K562 (cell line): ENCODE measurements around the gene NSRP1. TPM values are rescaled to one million over a fixed set of nuclear protein-coding genes. Genes with fewer than 3 reads are reported as not detected.

ENCODE experiments used
- ATAC-seq: fragments of 200-7000 bp; cut with Tn5 transposase; 3 replicates; pipeline ENCODE4 v1.9.1; 2020; ENCODE audit warnings: moderate library complexity
- BruUV-seq: library from RNA; stranded (reverse); fragments of 400-500 nt; replicated peaks from 2 replicates; lab custom pipeline; 2021; lab: Mats Ljungman, UMichigan
- CTCF ChIA-PET: fragments of 300-600 bp; formaldehyde crosslinking; extraction: SDS; loops from one replicate; lab custom pipeline; 2021; ENCODE audit warnings: low intra/inter-chr PET ratio; lab: Yijun Ruan, JAX
- POLR2A ChIA-PET: fragments of 300-600, 350-650 bp; sonication (Branson Sonifier 250); formaldehyde crosslinking; extraction: SDS; loops from one replicate; lab custom pipeline; 2021; ENCODE audit warnings: antibody characterized with exemption, inconsistent platforms; lab: Yijun Ruan, JAX
- DNase-seq, 4 experiments: peaks; one replicate each; pipeline versions ENCODE4 v3.0.0 to v3.0.0-alpha.2; 2011 to 2018; ENCODE audit warnings: low spot score in 3 of 4, mixed read lengths in 3 of 4; ENCODE audit errors: extremely low read depth in 1 of 4
- FAIRE-seq: peaks from 2 replicates; lab custom pipeline; 2011; peaks lifted over from hg19 to GRCh38; lab: Jason Lieb, UNC
- H2AFZ ChIP-seq: 2 replicates; pipeline ENCODE4 v1.6.0; 2011; ENCODE audit warnings: low read depth, low read length, control low read depth, inconsistent platforms
- H3K27ac ChIP-seq: fragments of 200-600 bp; 3 replicates; pipeline ENCODE4 v1.8.0; 2011; ENCODE audit warnings: low read depth, mild to moderate bottlenecking, control low read depth, inconsistent platforms, low read length, moderate library complexity, mixed read lengths; ENCODE audit errors: extremely low read depth
- H3K27me3 ChIP-seq, 2 experiments: fragments of 300-600 bp in 1 of 2; 2 replicates in 1 of 2; 3 replicates in 1 of 2; pipeline versions ENCODE4 v1.6.0 to v1.8.0; 2011; ENCODE audit warnings: inconsistent platforms in 2 of 2, low read length in 2 of 2, mild to moderate bottlenecking in 1 of 2, mixed read lengths in 1 of 2, moderate library complexity in 1 of 2; ENCODE audit not compliant: control insufficient read depth in 2 of 2, insufficient read depth in 2 of 2
- H3K36me3 ChIP-seq: fragments of 300-600 bp; 3 replicates; pipeline ENCODE4 v1.8.0; 2011; ENCODE audit warnings: mild to moderate bottlenecking, low read length, inconsistent platforms; ENCODE audit not compliant: control insufficient read depth, insufficient read depth
- H3K4me1 ChIP-seq, 2 experiments: fragments of 200-600 bp in 1 of 2; replicated peaks in 1 of 2; 2 replicates in 1 of 2; 3 replicates in 1 of 2; pipeline versions ENCODE4 v1.5.1 to v1.8.0; 2011; ENCODE audit warnings: inconsistent platforms in 2 of 2, low read length in 2 of 2, mild to moderate bottlenecking in 1 of 2, mixed read lengths in 1 of 2, moderate library complexity in 1 of 2; ENCODE audit not compliant: control insufficient read depth in 2 of 2, insufficient read depth in 2 of 2
- H3K4me2 ChIP-seq: 2 replicates; pipeline ENCODE4 v1.6.1; 2011; ENCODE audit warnings: low read length, control low read depth, inconsistent platforms, mixed read lengths; ENCODE audit not compliant: insufficient read depth
- H3K4me3 ChIP-seq: fragments of 200-600 bp; sonication (generic), shearing (Covaris generic); 2 replicates; pipeline ENCODE4 v1.5.1; 2016; ENCODE audit warnings: control low read depth, inconsistent platforms
- H3K79me2 ChIP-seq: fragments of 200-600 bp; 3 replicates; pipeline ENCODE4 v1.8.0; 2011; ENCODE audit warnings: low read length, inconsistent platforms; ENCODE audit not compliant: control insufficient read depth, insufficient read depth
- H3K9ac ChIP-seq, 2 experiments: 2 replicates each; pipeline versions ENCODE4 v1.6.0 to v1.6.1; 2011; ENCODE audit warnings: low read depth in 2 of 2, low read length in 2 of 2, control low read depth in 1 of 2, inconsistent platforms in 1 of 2, mild to moderate bottlenecking in 1 of 2, mixed read lengths in 1 of 2; ENCODE audit not compliant: insufficient read depth in 1 of 2
- H3K9me1 ChIP-seq: one replicate; pipeline ENCODE4 v1.6.0; 2011; ENCODE audit warnings: inconsistent platforms, mild to moderate bottlenecking, low read length, moderate library complexity; ENCODE audit not compliant: control insufficient read depth, insufficient read depth
- H3K9me3 ChIP-seq: replicated peaks from 2 replicates; pipeline ENCODE4 v1.5.1; 2011; ENCODE audit warnings: low read depth, low read length, inconsistent platforms; ENCODE audit not compliant: control insufficient read depth, insufficient read depth
- H4K20me1 ChIP-seq: replicated peaks from 2 replicates; pipeline ENCODE4 v1.6.1; 2011; ENCODE audit warnings: low read length, inconsistent platforms, mixed read lengths; ENCODE audit not compliant: control insufficient read depth, insufficient read depth
- IRF1 ChIP-seq: sonication (generic); formaldehyde crosslinking; IDR thresholded peaks from 2 replicates; pipeline ENCODE4 v1.8.0; 2022; ENCODE audit warnings: missing genetic modification reagents, mild to moderate bottlenecking, borderline replicate concordance
- POLR3G ChIP-seq: IDR thresholded peaks from 2 replicates; pipeline ENCODE4 v1.6.1; 2011; ENCODE audit not compliant: insufficient read length, insufficient replicate concordance; ENCODE audit errors: extremely low read depth
- TEAD4 ChIP-seq, 2 experiments: sonication (generic) in 1 of 2; formaldehyde crosslinking in 1 of 2; IDR thresholded peaks; 2 replicates each; pipeline versions ENCODE4 v1.6.1 to v1.8.0; 2012 to 2022; ENCODE audit warnings: borderline replicate concordance in 1 of 2, inconsistent platforms in 1 of 2, low read length in 1 of 2, mild to moderate bottlenecking in 1 of 2, missing genetic modification reagents in 1 of 2
- VEZF1 ChIP-seq: fragments of 200-800 bp; sonication (Bioruptor generic); IDR thresholded peaks from 2 replicates; pipeline ENCODE4 v1.6.1; 2017; ENCODE audit warnings: missing genetic modification characterization, missing compliant biosample characterization
- ZNF41 ChIP-seq: fragments of 250-450 bp; sonication (Bioruptor Pico); conservative IDR thresholded peaks from 2 replicates; pipeline ENCODE4 v1.4.0; 2020; ENCODE audit warnings: mild to moderate bottlenecking
- WGBS: fragments of 100-300 bp; shearing (Covaris generic); methylation state at CpG from one replicate; pipeline ENCODE4 v1.1.6; 2016; ENCODE audit warnings: low coverage, mixed read lengths; ENCODE audit not compliant: insufficient coverage; ENCODE audit errors: missing lambda C conversion rate; 5-methylcytosine and 5-hydroxymethylcytosine counted together
- in situ Hi-C: fragments of 300-500 bp; cut with MboI; formaldehyde crosslinking; loops from 4 replicates; pipeline ENCODE4 v1.15.0; 2018; ENCODE audit warnings: inconsistent platforms, mixed read lengths
- intact Hi-C: fragments of 100-400 bp; cut with micrococcal nuclease; formaldehyde crosslinking; loops from 2 replicates; pipeline ENCODE4 v1.14.2; 2022
- polyA plus RNA-seq, 8 experiments: library from polyadenylated mRNA; depleted of rRNA in 4 of 8; stranded (reverse) in 5 of 8; unstranded in 3 of 8; fragments of >200 nt; fragmentation: Nextera tagmentation in 2 of 8; fragmentation: Illumina TruSeq in 1 of 8; extraction: Ambion mirVana in 2 of 8; extraction: Trizol in 1 of 8; gene quantifications; 2 replicates each; pipeline versions ENCODE4 v1.2.1 to v1.2.3, GENCODE V29; 2011 to 2014; ENCODE audit warnings: inconsistent platforms in 1 of 8, missing spikeins in 1 of 8
- total RNA-seq, 7 experiments: library from RNA; depleted of rRNA in 6 of 7; stranded (reverse); fragments of >200 nt in 6 of 7; fragmentation: Illumina TruSeq in 2 of 7; extraction: Trizol in 2 of 7; gene quantifications; 2 replicates each; pipeline versions ENCODE4 v1.2.1 to v1.2.3, GENCODE V29; 2011 to 2021; ENCODE audit warnings: low replicate concordance in 1 of 7

NSRP1 gene
- total and polyA plus RNA-seq, 9 of the 15 experiments (the other 6 are each of a cell fraction or from before 2014, with no cell fraction given) = 18.4 to 68.6 (median 32.7) TPM

- no peak for TF ChIP-seq TEAD4 (IDR thresholded peaks at IDR 0.05; ENCODE audit: low read length)
- TF ChIP-seq TEAD4 (CRISPR knock-in tag; IDR thresholded peaks at IDR 0.05; ENCODE audit: borderline replicate concordance) = no peak
- TF ChIP-seq POLR3G = no peak
- TF ChIP-seq IRF1 (CRISPR knock-in tag) = no peak
Measured at GRCh38 chr17:30116345-30116660, 313 bp upstream of the NSRP1 start (continued).

DNA sequence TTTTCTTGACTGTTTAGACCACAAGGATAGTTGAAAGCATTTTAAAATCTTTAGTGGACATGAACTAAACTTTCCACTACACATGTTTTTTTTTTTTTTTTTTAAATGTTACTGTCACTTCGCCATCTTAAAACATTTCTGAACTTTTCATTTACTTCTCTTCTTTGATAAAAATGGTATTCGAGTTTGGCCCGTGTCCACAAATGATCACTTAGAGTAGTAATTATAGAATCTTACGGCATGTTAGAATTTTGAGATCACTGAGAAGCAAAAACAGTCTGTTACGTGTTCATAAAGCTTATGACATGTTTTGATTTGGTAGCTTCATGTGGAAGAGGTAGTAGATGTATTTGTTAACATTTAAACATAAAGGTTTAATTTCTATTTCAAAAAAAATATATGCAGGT lies 1.1 kb downstream of the NSRP1 start:
- Histone ChIP-seq H4K20me1 (no peaks in the 10 kb centered on the region), H2AFZ (no peak overlapping the region; the same call in 1 of the 2 replicates), H3K79me2 (peaks cover 63% of the 10 kb centered on the region), H3K36me3 (peaks cover 39% of the 10 kb centered on the region), H3K4me2 (peak overlapping the region; percentile 92), H3K9me1 (no peaks in the 10 kb centered on the region), H3K27ac (peak overlapping the region; percentile 97), H3K27me3 (no peaks in the 10 kb centered on the region), H3K9ac (peak overlapping the region; percentile 54 to 100; a peak in 3 of 4 replicates), H3K9me3 (no peaks in the 10 kb centered on the region), H3K4me1 (peaks cover 5 to 10% of the 10 kb centered on the region in 2 experiments; a peak in 3 of 5 replicates), H3K4me3 (peak overlapping the region; percentile 61)
- BruUV-seq = no TSS peak
- intact Hi-C loops (no loop called here), in situ Hi-C loops (loop anchor here (10.0 kb wide), 1 partner anchor 157 kb away; no protein-coding TSS in a partner anchor)
- 4% methylated on average over 5 of the region's 5 CpGs for WGBS
- no peak for FAIRE-seq
- TF ChIP-seq ZNF41 (CRISPR knock-in tag) (no peak), VEZF1 (CRISPR knock-in tag) (no peak)
- CTCF ChIA-PET = interaction anchor here (0.7 kb wide), 1 partner anchor 216 kb away, joined by 5 read pairs; the partner anchor contains the start of gene TMIGD1
- no peak for DNase-seq
- ATAC-seq = no peak
- POLR2A ChIA-PET = interaction anchor here (0.5 to 1.9 kb wide), 7 partner anchors 9 to 190 kb away, joined by 3 to 7 read pairs (median 4); no protein-coding TSS in a partner anchor
